CD4-positive, alpha-beta T cell treated with Interleukin-12 subunit alpha and Interleukin-12 subunit beta, for 1 hour (primary cell): ENCODE data around the gene SENP8.
"Not testable (repeated sequence)": the region's sequence is repeated elsewhere in the genome, so short reads cannot be mapped to it uniquely, and the experiment has no call there.

Source experiments
- DNase-seq: peaks from one replicate; pipeline ENCODE4 v3.0.0-alpha.2; 2020

Gene SENP8

GRCh38 chr15:72156928-72157327 is 38.7 kb downstream of the SENP8 start:
- DNase-seq: no peak

GRCh38 chr15:72160696-72161245 is 42.6 kb downstream of the SENP8 start:
- no peak for DNase-seq

GRCh38 chr15:72161361-72162132 is 43.3 kb downstream of the SENP8 start:
- DNase-seq: no peak

- no peak for DNase-seq
Measured at GRCh38 chr15:72162569-72162968, 44.4 kb downstream of the SENP8 start.

- DNase-seq: no peak
Measured at GRCh38 chr15:72163719-72164118, 45.5 kb downstream of the SENP8 start.

- DNase-seq: no peak
Measured at GRCh38 chr15:72166716-72167417, 48.7 kb downstream of the SENP8 start.

GRCh38 chr15:72167445-72167844 is 49.2 kb downstream of the SENP8 start:
- DNase-seq: no peak

GRCh38 chr15:72168131-72168807 is 50.1 kb downstream of the SENP8 start:
- no peak for DNase-seq

GRCh38 chr15:72168808-72169190 is 50.6 kb downstream of the SENP8 start:
- no peak for DNase-seq

- DNase-seq: no peak
Measured at GRCh38 chr15:72169236-72169920, 51.2 kb downstream of the SENP8 start.

- DNase-seq: no peak
Measured at GRCh38 chr15:72169921-72170611, 51.9 kb downstream of the SENP8 start.

GRCh38 chr15:72170691-72171090 is 52.5 kb downstream of the SENP8 start:
- no peak for DNase-seq

GRCh38 chr15:72171978-72172377 is 53.8 kb downstream of the SENP8 start:
- not testable (repeated sequence) for DNase-seq

- no peak for DNase-seq
Measured at GRCh38 chr15:72172796-72173195, 54.6 kb downstream of the SENP8 start.

- DNase-seq: no peak
Measured at GRCh38 chr15:72173401-72173800, 55.2 kb downstream of the SENP8 start.

GRCh38 chr15:72173864-72174550 is 55.8 kb downstream of the SENP8 start:
- DNase-seq: no peak

- no peak for DNase-seq
Measured at GRCh38 chr15:72174551-72175165, 56.5 kb downstream of the SENP8 start.

- no peak for DNase-seq
Measured at GRCh38 chr15:72175186-72176044, 57.2 kb downstream of the SENP8 start.

GRCh38 chr15:72176159-72176558 is 58.0 kb downstream of the SENP8 start:
- DNase-seq: no peak

GRCh38 chr15:72176743-72177142 is 58.5 kb downstream of the SENP8 start:
- DNase-seq: no peak
